ENCODE measurements around the gene PLEKHH3. TPM values are rescaled to one million over a fixed set of nuclear protein-coding genes. Genes with fewer than 3 reads are reported as not detected.
A peak's percentile ranks its signal among the peaks of the same experiment; 100 is the strongest.

The PLEKHH3 gene
- total RNA-seq, 1 experiment from 2014 or later: 46.1 TPM

DNA sequence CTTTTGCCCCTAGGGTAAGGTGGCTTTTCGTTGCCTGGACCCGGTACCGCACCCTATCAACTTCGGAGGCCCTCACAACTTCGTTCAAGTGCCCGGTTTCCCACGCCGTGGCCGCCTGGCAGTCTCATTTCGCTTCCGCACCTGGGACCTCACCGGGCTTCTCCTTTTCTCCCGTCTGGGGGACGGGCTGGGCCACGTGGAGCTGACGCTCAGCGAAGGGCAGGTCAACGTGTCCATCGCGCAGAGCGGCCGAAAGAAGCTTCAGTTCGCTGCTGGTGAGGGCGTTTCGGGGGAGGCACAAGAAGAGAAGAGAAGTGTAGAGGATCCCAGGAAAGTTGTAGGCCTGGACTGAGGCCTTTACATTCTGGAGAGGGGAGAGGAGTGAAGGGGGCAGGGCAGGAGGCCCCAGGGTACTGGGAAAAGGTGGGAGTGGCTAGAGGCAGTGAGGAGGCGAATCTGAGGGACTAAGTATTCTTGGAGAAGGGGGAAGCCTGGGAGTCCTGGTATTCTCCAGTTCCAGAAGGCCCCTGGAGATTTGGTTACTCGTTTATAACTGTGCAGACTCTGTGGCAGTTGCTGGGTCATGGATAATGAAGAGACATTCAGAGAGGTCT lies 11.0 kb upstream of the PLEKHH3 start:
- in situ Hi-C loops (cut with HindIII; ENCODE audit: low sequenced_read_pairs): loop anchor here (10.0 kb wide), 1 partner anchor 153 kb away; the partner anchor contains the start of gene NAGLU
- no peak for DNase-seq (ENCODE audit: low spot score)

DNA sequence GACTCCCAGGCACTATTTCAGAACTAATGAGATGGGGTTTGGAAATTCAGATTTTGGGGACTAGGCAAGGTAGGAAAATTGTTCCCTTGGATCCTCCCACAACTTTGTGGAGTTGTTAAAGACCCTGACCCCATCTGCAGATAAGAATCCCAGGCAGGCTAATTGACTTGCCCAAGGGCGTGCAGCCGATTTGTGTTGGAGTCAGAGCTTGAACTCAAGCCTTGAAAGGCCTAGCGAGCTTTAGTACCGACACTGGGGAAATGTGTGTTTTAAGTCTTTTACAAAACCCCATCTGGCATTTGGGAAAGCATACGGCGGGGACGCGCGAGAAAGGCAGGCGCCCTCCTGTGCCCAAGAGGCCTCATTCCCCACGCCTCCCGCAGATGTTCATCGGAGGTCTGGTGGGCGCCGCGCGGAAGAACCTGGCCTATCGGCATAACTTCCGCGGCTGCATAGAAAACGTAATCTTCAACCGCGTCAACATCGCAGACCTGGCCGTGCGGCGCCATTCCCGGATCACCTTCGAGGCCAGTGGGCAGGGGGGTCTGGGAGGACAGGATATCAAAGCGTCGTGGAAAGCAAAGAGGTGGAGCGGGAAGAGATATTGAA lies 9.8 kb upstream of the PLEKHH3 start:
- in situ Hi-C loops (cut with HindIII; ENCODE audit: low sequenced_read_pairs): loop anchor here (10.0 kb wide), 1 partner anchor 152 kb away; the partner anchor contains the start of gene NAGLU
- peak; percentile 25 for DNase-seq (ENCODE audit: low spot score)

DNA sequence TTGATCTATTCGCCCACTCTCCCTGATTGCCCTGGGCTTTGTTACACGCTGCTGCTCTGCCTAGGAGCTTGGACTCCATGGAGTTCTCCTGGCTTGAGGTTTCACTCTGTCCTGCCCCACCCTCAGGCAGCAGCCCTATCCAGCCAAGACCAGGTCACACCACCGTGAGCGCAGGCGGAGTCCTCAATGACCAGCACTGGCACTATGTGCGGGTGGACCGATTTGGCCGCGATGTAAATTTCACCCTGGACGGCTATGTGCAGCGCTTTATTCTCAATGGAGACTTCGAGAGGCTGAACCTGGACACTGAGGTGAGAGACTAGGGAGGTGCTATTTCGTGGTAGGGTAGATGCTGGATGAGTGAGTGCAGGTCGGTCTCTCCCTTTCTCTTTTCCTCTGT lies 9.0 kb upstream of the PLEKHH3 start:
- in situ Hi-C loops (cut with HindIII; ENCODE audit: low sequenced_read_pairs): loop anchor here (10.0 kb wide), 1 partner anchor 151 kb away; the partner anchor contains the start of gene NAGLU
- peak; percentile 66 for DNase-seq (ENCODE audit: low spot score)

DNA sequence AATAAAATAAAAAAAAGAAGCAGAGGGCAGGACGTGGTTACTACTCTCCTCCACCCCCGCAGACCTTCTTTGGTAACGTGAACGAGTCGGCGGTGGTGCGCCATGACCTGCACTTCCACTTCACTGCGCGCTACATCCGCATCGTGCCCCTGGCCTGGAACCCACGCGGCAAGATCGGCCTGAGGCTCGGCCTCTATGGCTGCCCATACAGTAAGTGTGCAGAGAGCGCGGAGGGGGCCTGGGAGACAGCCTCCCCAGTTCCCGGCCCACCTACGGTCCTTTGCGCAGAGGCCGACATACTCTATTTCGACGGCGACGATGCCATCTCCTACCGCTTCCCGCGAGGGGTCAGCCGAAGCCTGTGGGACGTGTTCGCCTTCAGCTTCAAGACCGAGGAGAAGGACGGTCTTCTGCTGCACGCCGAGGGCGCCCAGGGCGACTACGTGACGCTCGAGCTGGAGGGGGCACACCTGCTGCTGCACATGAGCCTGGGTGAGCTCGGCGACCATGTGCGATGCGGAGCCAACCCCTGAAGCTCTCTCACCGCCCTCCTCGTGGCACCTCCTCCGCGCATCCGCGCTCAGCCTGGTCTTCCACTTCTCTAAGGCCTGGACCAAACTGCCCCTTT lies 8.2 kb upstream of the PLEKHH3 start:
- in situ Hi-C loops (cut with HindIII; ENCODE audit: low sequenced_read_pairs): loop anchor here (10.0 kb wide), 1 partner anchor 150 kb away; the partner anchor contains the start of gene NAGLU
- no peak for DNase-seq (ENCODE audit: low spot score)

DNA sequence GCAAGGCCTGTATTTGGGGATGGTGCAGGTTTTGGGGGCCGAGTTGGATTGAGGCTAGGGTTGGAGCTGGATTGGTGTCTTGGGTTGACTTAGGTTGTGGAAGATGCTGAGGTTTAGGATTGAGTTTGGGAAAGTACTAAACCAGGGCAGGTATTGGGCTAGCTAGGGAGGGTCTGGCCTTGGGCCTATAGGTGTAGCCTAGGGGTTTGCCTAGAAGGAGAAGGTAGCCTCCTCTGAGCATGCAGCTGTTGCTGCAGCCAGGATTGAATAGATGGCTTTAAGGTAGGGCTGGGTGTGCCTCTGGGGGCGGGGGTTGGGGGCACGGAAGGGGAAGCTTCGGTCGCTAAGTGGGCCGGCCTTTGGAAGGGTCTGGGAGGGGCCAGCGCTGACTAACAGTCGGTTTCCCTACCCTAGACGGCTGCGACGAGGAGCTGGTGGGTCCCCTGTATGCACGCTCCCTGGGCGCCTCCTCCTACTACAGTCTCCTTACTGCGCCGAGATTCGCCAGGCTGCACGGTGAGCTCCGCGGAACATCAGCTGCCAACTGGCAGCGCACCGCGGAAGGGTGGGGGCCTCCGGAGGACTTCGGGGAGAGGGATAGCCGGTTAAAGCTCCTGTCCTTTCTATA lies 6.7 kb upstream of the PLEKHH3 start:
- DNase-seq (ENCODE audit: low spot score): peak; percentile 72
- in situ Hi-C loops (cut with HindIII; ENCODE audit: low sequenced_read_pairs): loop anchor here (10.0 kb wide), 1 partner anchor 149 kb away; the partner anchor contains the start of gene NAGLU

DNA sequence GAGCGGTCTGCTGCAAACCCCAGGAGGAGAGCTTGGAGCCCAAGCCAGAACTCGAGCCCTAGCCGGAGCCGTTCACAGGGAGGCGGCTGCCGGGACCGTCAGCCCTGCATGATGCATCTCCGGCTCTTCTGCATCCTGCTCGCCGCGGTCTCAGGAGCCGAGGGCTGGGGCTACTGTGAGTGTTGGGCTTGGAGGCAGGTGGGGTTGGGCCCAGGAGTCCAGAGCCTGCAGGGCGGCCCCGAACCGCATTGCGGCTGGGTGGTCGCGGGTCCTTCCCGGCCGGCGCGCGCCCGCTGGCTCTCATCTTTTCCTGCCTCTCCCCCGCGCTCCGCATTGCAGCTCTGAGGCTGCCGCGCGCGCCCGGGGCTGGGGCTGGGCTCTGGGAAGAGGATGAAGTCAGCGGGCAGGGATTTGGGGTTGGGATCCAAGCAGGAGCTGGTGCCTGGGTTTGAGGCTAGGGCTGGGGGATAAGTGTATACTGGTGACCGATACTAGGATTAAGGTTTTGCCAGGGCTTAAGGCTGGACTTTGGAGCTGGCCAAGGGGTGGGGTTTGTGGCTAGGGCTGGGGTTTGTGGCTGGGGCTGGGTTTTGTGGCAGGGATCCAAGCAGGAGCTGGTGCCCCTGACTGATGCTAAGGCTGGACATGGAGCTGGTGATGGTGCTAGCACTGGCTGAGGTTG lies 6.1 kb upstream of the PLEKHH3 start:
- in situ Hi-C loops (cut with HindIII; ENCODE audit: low sequenced_read_pairs): loop anchor here (10.0 kb wide), 1 partner anchor 148 kb away; the partner anchor contains the start of gene NAGLU
- DNase-seq (ENCODE audit: low spot score): peak; percentile 70

DNA sequence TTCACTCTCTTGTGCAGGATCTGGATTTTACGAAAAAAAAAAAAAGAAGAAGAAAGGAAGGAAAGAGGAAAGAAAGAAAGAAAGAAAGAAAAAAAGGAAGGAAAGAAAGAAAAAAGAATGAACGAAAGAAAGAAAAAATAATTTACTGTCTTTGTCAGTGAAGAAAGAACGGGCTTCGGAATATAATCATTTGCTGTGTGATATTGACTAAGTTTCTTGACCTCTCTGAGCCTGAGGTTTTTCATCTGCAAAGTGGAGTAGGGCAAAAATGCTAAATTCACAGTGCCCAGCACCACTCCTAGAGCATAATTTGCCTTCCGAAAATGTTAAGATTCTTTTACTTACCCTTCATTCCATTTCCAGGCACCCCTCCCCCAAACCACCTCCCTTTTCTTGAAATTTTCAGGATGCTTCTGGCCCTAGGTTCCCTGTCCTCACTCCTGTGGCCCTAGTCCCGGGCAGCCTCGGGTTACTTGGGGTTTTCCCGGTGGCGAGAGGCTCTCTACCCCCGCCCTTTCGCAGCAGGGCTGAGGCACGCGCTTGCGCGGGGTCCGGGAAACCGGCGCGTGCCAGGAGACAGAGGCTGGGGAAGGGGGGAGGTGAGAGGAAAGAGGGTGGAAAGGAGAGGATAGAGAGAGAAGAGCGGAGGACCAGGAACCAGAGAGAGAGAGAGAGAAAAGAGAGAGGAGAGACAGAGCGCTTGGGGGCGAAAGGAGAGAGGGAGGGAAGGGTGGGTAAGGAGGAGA lies 5.4 kb upstream of the PLEKHH3 start, which contains the start of gene CNTNAP1:
CNTNAP1 (plus strand) TSS at position 556 of the 746 bp plus-strand sequence. CDS start 299 bp downstream, outside the sequence.
- in situ Hi-C loops (cut with HindIII; ENCODE audit: low sequenced_read_pairs): loop anchor here (10.0 kb wide), 1 partner anchor 147 kb away; the partner anchor contains the start of gene NAGLU
- DNase-seq (ENCODE audit: low spot score): peak; percentile 84

DNA sequence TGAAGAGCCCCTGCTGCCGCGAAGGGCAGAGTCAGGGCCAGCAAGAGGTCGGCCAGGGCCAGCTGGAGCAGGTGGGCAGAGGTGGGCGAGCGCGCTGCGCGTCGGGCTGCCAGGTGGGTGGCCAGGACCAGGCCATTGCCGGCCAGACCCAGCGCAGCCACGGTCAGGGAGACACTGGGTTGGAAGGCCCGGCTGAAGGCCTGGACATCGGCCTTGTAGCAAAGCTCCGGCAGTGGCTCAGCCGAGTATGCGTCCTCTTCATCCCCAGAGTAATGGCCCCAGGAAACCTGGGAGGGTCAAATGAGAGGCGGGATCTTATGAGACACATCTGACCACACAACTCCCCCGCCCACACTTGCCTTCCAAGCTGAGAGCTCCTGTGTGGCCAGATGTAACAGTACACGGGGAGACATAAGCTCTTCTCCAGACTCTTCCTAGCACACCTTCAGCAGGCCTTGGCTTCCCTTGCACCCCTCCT lies 3.6 kb upstream of the PLEKHH3 start:
- peak; percentile 49 for DNase-seq (ENCODE audit: low spot score)
- in situ Hi-C loops (cut with HindIII; ENCODE audit: low sequenced_read_pairs): loop anchor here (10.0 kb wide), 1 partner anchor 146 kb away; the partner anchor contains the start of gene NAGLU

DNA sequence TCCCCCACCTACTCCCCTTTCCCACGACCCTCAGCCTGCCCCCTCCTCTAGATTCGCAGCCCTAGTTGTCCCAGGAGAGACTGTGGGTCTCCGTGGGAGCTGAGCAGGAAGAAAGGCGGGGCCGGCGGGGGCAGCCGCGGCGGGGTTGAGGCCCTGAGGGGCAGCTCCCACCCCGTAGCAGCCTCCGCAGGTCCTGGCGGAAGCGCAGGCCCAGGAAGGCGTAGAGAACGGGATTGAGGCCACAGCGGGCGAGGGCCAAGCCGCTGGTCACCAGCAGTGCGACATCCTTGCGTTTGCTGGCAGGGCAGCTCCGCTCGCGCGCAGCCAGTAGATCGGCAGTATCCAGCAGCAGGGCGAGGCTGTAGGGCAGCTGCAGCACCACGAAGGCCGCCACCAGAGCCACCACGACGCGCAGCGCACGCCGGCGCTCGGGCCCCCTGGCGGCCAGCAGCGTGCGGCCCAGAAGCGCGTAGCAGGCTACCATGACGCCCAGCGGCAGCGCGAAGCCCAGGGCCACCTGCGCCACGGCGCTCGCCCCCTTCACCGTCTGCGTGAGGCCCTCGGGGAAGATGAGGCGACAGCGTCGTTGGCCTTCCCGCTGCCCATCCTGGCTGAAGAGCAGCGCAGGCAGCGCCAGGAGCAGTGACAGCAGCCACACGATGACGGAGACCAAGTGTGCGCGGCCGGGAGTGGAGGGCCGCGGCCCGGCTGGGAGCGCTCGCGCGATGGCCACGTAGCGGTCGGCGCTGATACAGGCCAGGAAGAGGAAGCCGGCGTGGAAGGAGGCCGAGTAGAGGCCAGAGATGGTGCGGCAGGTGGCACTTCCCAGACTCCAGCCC lies 2.9 kb upstream of the PLEKHH3 start:
- in situ Hi-C loops (cut with HindIII; ENCODE audit: low sequenced_read_pairs): loop anchor here (10.0 kb wide), 1 partner anchor 145 kb away; the partner anchor contains the start of gene NAGLU
- DNase-seq (ENCODE audit: low spot score): peak; percentile 62

DNA sequence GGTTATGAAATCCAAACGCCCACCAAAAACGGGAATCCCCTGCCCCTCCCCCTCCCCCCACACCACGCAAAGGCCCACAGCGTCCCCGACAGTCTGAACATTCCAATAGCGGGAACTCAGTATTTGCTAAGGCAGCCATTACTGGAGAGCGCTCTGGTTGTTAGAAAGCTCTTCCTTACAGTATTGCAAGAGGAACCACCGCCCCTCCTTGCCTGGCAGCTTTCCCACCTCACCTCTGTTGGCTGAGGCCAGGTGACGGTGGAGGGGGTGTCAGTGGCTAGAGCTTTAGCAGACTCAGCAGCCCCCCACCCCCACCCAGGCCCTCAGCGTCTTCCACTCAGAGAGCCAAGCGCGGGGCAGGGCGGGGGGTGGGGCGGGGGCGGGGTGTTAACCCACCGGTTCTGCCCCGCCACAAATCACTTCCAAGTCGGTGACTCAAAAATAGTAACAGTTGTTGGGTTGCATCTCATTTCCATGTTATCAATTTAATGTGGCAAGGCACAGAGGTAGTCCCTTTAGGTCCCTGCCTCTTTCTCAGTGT lies 2.2 kb upstream of the PLEKHH3 start:
- in situ Hi-C loops (cut with HindIII; ENCODE audit: low sequenced_read_pairs): no loop called here
- peak; percentile 68 for DNase-seq (ENCODE audit: low spot score)

DNA sequence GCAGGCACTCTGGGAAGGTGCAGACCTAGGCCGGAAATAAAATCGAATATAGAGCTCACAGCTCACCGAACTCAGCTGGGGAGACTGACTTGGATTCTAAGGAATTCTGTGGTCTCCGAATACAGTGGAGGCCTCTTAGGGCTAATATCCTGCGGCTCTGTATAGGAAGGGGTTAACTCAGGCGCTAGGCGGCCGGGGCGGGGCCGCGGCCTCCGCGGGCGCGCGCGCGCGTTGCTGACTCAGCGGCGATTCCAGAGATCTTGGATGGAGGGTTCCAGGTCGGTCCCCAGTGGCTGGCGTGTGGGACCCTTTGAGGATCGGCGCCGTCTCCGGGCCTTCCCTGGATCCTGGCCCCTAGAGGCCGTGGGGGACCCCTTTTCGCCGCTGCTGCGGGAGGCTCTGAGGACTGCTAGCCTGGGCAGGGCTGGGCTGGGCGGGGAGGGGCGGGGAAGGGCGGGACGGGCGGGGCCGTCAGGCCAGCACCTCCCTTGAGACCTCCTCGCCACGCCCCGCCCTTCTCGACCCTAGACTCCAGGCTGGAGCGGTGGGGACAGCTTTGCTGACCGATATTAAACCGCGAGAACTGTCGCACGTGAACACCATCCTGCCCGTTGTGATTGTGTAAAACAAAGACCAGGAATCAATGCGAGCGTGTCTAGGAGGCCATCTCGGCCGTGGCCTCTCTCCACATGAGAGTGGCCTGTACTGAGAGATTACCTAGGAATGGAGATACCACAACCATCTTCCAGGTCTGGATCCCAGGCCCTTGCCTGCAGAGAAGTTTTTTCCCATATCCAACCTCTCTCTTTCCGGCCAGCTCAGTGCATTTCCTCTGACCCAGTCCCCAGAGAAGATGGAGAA lies 1.4 kb upstream of the PLEKHH3 start:
- in situ Hi-C loops (cut with HindIII; ENCODE audit: low sequenced_read_pairs): no loop called here
- DNase-seq (ENCODE audit: low spot score): peak; percentile 90

DNA sequence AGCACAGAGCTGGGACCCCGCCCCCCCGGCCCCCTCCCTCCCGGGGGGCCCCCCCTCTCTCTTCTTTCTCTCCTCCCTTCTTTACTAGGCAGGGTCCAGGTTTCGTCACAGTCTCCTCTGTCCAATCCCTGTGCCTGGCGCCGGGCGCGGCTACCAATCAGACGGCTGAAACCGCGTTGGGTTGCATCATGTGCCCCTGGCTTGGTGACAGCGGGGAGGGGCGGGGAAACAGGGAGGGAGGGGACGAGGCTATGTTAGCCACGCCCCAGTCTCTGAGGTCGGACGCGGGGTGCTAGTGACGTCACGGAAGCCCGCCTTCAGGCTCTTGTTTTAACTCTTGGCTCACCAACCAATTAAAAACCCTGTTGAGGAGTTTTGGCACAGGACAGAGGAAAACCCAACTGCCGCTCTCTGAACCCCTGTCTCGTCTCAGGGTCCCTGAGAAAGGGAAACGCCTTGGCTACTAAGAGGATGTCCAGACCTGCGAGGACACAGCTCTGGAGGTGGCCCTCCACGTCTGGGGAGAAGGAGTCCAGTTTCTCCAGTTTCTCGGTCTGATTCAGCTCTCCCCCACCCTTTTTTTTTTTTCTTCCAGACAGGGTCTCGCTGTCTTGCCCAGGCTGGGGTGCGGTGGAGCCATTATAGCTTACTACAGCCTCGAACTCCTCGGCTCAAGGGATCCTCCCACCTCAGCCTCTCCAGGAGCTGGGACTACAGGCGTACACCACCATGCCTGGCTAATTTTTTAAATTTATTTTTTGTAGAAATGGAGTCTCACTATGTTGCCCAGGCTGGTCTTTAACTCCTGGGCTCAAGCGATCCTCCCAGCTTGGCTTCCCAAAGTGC lies 441 bp upstream of the PLEKHH3 start:
- in situ Hi-C loops (cut with HindIII; ENCODE audit: low sequenced_read_pairs): no loop called here
- peak; percentile 100 for DNase-seq (ENCODE audit: low spot score)

DNA sequence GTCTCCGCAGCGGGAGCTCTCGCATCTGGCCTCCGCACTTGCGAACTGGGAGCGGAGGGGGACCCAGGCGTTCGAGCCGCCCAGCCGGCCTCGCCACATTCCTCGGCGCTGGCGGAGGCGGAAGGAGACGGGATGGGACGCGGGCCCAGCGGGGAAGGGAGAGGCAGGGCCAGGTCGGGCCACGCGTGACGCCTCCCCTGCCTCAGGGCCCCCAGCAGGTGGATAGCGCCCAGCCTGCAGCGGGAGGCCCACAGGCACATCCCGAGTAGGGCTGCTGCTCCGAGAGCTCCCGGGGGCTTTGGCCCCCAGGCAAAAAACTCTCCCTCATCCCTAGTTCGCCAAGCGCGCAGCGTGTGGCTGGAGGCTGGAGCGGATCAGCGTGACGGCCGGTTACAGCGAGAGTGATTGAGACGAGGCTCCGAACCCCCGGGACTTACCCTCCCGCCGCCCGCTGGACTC lies 800 bp downstream of the PLEKHH3 start:
- DNase-seq (ENCODE audit: low spot score): no peak
- in situ Hi-C loops (cut with HindIII; ENCODE audit: low sequenced_read_pairs): no loop called here

DNA sequence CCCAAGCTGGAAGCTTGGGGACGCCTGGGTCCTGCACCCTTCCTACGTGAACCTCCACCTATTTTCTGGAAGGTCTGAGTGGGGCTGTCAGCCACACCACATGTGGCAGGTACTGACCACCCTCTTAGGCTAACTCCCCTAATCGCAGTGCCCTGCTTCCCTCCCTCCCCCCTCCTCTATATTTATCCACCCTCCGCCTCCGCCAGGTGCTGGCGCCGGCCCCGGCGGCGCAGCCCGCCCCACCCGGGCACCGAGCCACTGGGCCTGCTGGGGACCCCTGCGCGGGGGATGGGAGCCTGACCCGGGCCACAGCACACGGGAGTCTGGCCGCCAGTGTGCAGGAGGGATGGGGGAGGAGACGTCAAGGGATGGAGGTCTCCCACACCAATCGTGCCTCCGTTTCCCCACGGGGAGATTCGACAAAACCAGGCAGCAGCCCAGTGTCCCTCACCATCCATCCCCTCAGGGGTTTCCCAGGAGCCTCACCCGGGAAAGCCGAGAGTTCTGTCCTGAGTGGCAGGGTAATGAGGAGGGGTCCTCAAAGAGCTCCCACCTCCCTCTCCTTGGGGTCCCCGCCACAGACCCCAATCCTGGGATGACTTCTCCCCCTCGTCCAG lies 1.3 kb downstream of the PLEKHH3 start:
- in situ Hi-C loops (cut with HindIII; ENCODE audit: low sequenced_read_pairs): no loop called here
- DNase-seq (ENCODE audit: low spot score): no peak

Data from G401 (cell line).